ENCODE data around the gene SERGEF.

GRCh38 chr11:18046116-18046777 is 33.4 kb upstream of the SERGEF start, which contains the start of gene TPH1:
- TF ChIP-seq CTCF (IDR thresholded peaks at IDR 0.05): no peak
- TF ChIP-seq POLR2A (IDR thresholded peaks at IDR 0.05): no peak
- no peak for TF ChIP-seq EP300 (IDR thresholded peaks at IDR 0.05)

Measured in tibial nerve (tissue), 4 donors.